Activated gamma-delta T cell treated with anti-CD3 and anti-CD28 coated beads, Interleukin-2, amount 50 U/mL, for 16 hours (primary cell): ENCODE data around the gene OR1D5.
"Not testable (repeated sequence)": the region's sequence is repeated elsewhere in the genome, so short reads cannot be mapped to it uniquely, and the experiment has no call there.

Experiments used
- DNase-seq: peaks from one replicate; pipeline ENCODE4 v3.0.0-alpha.2; 2020; ENCODE audit warnings: low read depth

OR1D5 gene

GRCh38 chr17:3032258-3033247 is 30.9 kb downstream of the OR1D5 start:
- no peak for DNase-seq

GRCh38 chr17:3030852-3031470 is 32.4 kb downstream of the OR1D5 start:
- not testable (repeated sequence) for DNase-seq

DNA sequence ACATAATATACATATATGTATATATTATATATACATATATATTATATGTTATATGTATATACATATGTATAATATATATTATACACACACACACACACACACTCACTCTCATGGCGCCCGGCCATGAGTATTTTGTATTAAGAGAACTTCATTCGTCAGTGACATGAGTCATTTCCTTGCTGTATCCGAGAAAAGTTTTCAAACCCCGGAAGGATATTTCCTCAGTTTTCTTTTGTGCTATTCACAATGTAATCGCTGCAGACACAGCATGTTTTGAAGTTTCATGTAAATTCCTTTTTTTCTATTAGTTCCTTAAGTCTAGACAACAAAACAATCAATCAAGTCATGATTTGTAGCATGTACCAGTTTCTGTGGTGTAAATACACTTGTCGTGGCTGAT is 33.3 kb downstream of the OR1D5 start:
- no peak for DNase-seq

- no peak for DNase-seq
These were observed 34.0 kb downstream of the OR1D5 start for GRCh38 chr17:3029213-3029913.

DNA sequence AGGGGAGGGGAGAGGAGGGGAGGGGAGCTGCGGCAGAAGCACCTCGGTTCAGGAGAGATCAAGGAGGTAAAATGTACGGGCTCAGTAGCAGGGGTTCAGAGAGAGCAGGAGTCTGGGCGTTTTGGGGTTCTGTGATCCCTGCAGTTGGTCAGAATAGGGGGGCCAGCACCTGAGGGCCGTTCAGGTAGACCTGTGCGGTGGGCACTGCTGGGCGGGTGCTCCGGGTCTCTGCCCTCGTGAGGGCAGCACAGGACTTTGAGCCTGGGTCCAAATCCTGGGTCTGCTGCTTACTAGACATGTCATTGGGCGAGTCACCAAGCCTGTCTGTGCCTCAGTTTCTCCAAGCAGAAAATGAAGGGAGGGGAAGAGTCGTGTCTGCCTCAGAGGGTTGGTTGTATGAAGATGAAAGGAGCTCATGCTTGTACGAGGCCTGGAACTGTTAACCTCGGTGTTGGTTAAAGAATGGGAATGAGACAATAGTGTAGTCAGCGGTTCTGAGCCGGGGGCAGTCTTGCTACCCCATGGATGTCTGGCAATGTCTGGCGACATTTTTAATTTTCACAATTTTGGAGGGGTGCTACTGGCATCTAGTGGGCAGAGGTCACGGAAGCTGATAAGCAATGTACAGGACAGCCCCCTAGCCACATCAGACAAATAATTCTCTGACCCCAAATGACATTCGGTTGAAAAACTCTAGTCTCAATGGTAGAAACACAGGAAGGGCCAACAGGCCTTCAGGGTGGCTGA is 35.4 kb downstream of the OR1D5 start:
- no peak for DNase-seq

- no peak for DNase-seq
These were observed 36.3 kb downstream of the OR1D5 start for GRCh38 chr17:3026856-3027751.

- no peak for DNase-seq
These were observed 37.1 kb downstream of the OR1D5 start for GRCh38 chr17:3026125-3026855.

- no peak for DNase-seq
These were observed 37.8 kb downstream of the OR1D5 start for GRCh38 chr17:3025421-3026124.

- DNase-seq, result no peak
These were observed 39.1 kb downstream of the OR1D5 start for GRCh38 chr17:3024346-3024745.

GRCh38 chr17:3022197-3022596 is 41.2 kb downstream of the OR1D5 start:
- no peak for DNase-seq

DNA sequence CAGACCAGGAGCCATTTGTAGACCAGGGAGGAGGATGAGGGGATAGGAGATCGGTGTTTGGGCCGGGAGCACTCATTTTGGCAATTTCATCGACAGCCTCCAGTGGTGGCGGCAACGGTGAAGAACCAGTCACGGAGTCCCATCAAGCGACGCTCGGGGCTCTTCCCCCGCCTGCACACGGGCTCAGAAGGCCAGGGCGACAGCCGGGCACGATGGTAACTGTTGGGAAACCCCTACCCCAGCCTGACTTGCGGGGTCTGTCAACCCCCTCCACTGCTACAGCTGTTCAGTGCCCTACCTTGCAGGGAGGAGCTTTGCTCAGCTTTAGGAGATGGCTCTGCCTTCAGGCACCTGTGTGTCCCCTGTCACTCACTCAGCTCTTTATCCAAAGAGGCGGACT is 43.0 kb downstream of the OR1D5 start:
- no peak for DNase-seq

DNA sequence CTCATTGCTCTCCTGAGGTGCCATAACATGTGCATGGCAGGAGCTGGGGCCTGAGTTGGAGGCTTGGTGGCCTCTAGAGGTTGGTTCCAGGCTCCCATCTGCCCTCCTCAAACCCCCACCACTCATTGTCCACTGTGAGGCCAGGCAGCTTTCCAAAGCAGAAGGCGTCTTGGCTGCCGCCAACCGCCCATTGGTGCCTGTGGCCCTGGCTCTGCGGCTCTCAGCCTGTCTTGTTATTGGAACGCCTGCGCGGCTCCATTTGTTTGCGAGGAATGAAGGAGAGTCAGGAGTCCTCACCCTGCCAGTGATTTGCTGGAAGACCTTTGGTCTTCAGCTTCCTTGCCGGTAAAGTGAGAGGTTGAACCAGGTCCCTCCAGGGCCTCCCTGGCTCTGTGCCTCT is 43.6 kb downstream of the OR1D5 start:
- DNase-seq, result no peak

- no peak for DNase-seq
These were observed 45.5 kb downstream of the OR1D5 start for GRCh38 chr17:3017936-3018335.

DNA sequence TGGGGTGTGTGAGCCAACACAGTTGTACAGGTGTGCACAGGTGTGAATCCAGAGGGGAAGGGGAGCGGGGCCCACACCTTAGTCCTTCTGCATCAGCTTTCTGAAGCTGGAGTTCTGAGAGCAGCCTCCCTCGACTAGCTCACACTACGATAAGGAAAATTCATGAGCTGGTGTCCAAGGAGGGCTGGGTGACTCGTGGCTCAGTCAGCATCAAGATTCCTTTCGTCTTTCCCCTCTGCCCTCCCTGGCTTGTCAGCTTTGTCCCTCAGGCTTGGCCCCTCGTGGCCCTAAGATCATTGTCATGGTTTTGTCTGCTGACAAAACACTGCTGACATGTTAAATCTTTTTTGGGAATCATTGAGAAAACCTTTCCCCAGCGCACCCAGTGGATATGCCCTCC is 47.5 kb downstream of the OR1D5 start:
- DNase-seq, result no peak

DNA sequence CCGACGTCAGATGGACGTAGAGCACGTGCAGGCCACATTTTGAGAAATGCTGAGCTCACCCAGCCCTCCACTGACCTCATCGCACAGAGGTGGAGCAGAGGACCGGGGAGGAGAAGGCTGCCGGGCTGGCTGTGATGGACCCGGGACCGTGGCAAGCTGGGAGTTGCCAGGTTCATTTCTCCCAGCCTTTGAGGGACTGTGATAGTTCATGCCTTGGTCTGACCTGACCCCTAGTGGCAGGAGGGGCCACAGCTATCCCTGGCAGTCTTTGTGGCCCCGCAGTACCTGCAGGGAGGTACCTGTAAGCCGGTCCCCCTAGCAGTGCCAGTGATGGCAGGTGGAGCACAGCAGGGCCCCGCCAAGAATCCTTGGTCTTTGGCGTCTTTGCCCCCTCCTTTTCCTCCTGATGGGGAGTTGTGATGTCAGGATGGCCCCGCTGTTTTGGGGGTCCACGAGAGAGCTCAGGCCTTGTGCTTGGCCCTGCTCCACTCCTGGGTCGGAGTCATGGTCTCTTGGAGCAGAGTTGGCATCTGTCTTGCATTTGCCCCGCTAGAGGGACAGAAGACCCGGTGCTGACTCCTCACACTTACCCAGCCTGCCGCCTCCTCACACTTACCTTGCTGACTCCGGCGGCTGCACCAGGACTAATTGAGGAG is 50.4 kb downstream of the OR1D5 start:
- DNase-seq, result peak; percentile 36
